Measurements from ENCODE around the gene GPR158.
"Not testable (repeated sequence)": the region's sequence is repeated elsewhere in the genome, so short reads cannot be mapped to it uniquely, and the experiment has no call there.

Gene GPR158

DNA sequence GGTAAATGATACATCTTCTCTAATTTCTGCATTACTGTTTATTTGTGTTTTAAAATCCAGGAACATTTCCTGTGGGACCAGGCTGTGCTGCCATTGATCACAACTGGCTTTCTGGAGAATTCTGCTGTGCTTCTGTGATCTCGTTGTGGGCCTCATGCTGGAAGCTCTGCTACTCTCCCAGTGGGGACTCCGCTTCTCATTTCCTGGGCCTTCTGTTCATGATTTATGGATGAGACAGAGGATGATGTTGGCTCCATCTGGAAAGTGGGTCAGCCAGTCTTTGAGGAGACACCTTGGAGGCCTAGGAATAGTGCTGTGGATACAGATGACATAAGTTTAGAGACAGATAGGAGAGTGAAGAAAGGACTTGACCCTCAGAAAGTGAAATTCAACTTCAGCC is 15.2 kb upstream of the GPR158 start:
- in situ Hi-C loops (cut with HindIII; ENCODE audit: low sequenced_read_pairs) = no loop called here
- TF ChIP-seq, protein P1, sequence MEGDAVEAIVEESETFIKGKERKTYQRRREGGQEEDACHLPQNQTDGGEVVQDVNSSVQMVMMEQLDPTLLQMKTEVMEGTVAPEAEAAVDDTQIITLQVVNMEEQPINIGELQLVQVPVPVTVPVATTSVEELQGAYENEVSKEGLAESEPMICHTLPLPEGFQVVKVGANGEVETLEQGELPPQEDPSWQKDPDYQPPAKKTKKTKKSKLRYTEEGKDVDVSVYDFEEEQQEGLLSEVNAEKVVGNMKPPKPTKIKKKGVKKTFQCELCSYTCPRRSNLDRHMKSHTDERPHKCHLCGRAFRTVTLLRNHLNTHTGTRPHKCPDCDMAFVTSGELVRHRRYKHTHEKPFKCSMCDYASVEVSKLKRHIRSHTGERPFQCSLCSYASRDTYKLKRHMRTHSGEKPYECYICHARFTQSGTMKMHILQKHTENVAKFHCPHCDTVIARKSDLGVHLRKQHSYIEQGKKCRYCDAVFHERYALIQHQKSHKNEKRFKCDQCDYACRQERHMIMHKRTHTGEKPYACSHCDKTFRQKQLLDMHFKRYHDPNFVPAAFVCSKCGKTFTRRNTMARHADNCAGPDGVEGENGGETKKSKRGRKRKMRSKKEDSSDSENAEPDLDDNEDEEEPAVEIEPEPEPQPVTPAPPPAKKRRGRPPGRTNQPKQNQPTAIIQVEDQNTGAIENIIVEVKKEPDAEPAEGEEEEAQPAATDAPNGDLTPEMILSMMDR (IDR thresholded peaks at IDR 0.05; ENCODE audit: low read depth, low read length) = no peak
- no peak for DNase-seq (ENCODE audit: low read depth, low spot score)
- H3K4me3 ChIP-seq (ENCODE audit: low read depth, low read length) = no peak overlapping the region

DNA sequence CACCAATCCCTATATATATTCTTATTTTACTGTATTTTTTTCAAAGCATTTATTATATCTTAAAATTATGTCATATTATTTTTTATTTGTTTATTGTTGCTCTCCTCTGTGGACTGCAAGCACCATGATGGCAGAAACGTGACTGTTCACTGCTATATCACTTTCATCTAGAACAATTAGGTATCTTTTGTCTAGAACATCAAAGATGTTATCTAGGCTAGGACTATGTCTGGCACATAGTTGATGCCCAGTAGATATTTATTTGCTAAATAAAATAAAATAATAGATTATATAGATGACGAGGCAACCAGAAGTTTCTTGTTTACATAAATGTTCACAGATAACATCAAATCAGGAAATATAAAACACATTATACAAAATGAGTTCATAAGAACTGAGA is 12.4 kb upstream of the GPR158 start:
- DNase-seq (ENCODE audit: low read depth, low spot score) = no peak
- in situ Hi-C loops (cut with HindIII; ENCODE audit: low sequenced_read_pairs) = no loop called here
- no peak overlapping the region for H3K4me3 ChIP-seq (ENCODE audit: low read depth, low read length)
- TF ChIP-seq, protein P1 (IDR thresholded peaks at IDR 0.05; ENCODE audit: low read depth, low read length) = no peak

DNA sequence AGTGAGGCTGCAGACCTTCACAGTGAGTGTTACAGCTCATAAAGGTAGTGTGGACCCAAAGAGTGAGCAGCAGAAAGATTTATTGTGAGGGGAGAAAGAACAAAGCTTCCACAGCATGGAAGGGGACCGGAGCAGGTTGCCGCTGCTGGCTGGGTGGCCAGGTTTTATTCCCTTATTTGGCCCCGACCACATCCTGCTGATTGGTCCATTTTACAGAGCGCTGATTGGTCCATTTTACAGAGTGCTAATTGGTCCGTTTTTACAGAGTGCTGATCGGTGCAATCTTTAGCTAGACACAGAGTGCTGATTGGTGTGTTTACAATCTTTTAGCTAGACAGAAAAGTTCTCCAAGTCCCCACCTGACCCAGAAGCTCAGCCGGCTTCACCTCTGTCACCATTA is 11.3 kb upstream of the GPR158 start:
- H3K4me3 ChIP-seq (ENCODE audit: low read depth, low read length); in situ Hi-C loops (cut with HindIII; ENCODE audit: low sequenced_read_pairs); DNase-seq (ENCODE audit: low read depth, low spot score): not testable (repeated sequence)

DNA sequence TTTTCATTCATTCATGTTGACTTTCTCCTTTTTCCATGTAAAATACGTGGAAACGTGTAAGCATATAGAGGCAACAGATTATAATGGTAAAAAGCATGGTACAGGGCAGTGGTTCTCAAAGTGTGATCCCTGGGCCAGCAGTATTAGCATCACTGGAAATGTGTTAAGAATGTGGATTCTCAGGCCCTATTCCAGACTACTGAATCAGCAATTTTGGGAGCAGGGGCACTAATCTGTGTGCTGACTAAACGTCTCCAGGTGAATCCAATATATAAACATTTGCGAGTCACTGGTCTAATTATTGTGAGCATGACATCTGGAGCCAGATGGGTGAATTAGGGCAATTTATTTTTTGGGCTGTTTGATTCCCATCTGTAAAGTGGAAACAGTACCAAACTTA is 5.1 kb upstream of the GPR158 start:
- TF ChIP-seq, protein P1 (IDR thresholded peaks at IDR 0.05; ENCODE audit: low read depth, low read length) = no peak
- in situ Hi-C loops (cut with HindIII; ENCODE audit: low sequenced_read_pairs) = no loop called here
- H3K4me3 ChIP-seq (ENCODE audit: low read depth, low read length) = no peak overlapping the region
- DNase-seq (ENCODE audit: low read depth, low spot score) = no peak

DNA sequence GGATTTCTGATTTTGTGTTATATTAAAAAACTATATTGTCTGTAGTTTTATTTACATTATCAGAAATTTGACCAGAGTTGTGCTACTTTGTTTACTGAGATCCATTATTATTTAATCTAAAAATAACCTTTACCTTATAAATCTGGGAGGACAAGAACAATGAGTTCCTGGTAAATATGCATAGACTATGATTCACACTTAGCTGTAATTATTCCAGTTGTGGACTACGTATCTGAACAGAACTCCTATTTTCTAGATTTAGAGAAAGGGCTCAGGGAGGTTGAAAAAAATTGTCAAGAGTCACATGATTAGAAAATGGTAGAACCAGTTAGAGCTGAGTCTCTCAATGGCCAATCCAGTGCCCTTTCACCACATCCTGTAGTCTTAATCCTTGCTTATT is 4.2 kb upstream of the GPR158 start:
- no peak for DNase-seq (ENCODE audit: low read depth, low spot score)
- in situ Hi-C loops (cut with HindIII; ENCODE audit: low sequenced_read_pairs) = no loop called here
- no peak overlapping the region for H3K4me3 ChIP-seq (ENCODE audit: low read depth, low read length)
- TF ChIP-seq, protein P1 (IDR thresholded peaks at IDR 0.05; ENCODE audit: low read depth, low read length) = no peak

DNA sequence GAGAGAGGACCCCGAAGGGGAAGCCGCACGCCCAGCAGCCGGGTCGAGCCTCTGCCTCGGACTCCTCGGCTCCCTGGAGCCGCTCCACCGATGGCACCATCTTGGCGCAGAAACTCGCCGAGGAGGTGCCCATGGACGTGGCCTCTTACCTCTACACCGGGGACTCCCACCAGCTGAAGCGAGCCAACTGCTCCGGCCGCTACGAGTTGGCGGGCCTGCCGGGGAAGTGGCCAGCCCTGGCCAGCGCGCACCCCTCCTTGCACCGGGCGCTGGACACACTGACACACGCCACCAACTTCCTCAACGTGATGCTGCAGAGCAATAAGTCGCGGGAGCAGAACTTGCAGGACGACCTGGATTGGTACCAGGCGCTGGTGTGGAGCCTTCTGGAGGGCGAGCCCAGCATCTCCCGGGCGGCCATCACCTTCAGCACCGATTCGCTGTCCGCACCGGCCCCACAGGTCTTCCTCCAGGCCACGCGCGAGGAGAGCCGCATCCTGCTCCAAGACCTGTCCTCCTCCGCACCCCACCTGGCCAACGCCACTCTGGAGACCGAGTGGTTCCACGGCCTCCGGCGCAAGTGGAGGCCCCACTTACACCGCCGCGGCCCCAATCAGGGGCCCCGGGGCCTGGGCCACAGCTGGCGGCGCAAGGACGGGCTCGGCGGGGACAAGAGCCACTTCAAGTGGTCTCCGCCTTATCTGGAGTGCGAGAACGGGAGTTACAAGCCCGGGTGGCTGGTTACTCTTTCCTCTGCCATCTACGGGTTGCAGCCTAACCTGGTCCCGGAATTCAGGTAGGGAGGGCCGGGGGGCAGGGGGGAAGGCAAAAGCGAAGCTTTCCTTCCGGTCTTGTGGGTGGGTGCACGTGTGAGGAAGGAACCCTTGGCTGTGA is 973 bp downstream of the GPR158 start:
- in situ Hi-C loops (cut with HindIII; ENCODE audit: low sequenced_read_pairs) = no loop called here
- no peak overlapping the region for H3K4me3 ChIP-seq (ENCODE audit: low read depth, low read length)
- TF ChIP-seq, protein P1 (IDR thresholded peaks at IDR 0.05; ENCODE audit: low read depth, low read length) = no peak
- peak; percentile 6 for DNase-seq (ENCODE audit: low read depth, low spot score)

DNA sequence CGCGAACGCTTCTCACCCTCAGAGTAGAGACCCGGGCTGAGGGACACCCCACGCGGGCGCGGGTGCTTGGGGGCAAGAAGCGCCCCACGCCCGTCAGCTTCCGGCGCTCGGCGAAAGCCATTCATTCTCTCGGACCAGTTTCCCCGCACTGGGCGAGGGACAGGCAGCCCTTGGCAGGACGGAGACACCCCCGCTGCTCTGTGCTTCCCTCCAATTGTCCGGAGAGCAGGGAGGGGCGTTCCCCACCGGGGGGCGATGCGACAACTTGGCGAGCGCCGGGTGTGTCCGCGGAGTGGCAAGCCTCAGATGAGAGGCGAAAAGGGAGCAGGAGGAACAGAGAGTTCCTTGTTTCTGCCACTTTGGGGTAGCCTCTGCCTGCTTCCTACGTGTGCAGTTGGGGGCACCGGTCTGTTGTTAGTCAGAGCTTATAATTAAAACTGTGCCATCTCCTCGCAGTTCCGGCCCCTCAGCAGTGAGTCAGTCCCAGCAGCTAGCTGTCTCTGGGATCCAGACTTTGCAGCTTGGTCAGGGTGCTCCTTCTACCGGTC is 1.7 kb downstream of the GPR158 start:
- no peak overlapping the region for H3K4me3 ChIP-seq (ENCODE audit: low read depth, low read length)
- no peak for DNase-seq (ENCODE audit: low read depth, low spot score)
- TF ChIP-seq, protein P1 (IDR thresholded peaks at IDR 0.05; ENCODE audit: low read depth, low read length) = no peak
- in situ Hi-C loops (cut with HindIII; ENCODE audit: low sequenced_read_pairs) = no loop called here
